CD4-positive, CD25-positive, alpha-beta regulatory T cell (primary cell): ENCODE results near the gene EDC4. TPM values are rescaled to one million over a fixed set of nuclear protein-coding genes. Genes with fewer than 3 reads are reported as not detected.
A peak's percentile ranks its signal among the peaks of the same experiment; 100 is the strongest.

Experiments used
- ATAC-seq, 2 donors: fragments of 150-1000 bp; cut with Tn5 transposase; one replicate each; pipeline ENCODE4 v1.10.0; 2021; ENCODE audit warnings: low read depth in 2 of 2, moderate number of reproducible peaks in 2 of 2, moderate library complexity in 1 of 2
- DNase-seq, 3 donors: peaks; one replicate each; pipeline versions ENCODE4 v3.0.0 to v3.0.0-alpha.2; 2012 to 2022; ENCODE audit warnings: mixed read lengths in 1 of 3
- H3K27ac ChIP-seq: one replicate; pipeline ENCODE4 v1.7.0; 2013; ENCODE audit warnings: mild to moderate bottlenecking, low read length; ENCODE audit not compliant: insufficient read depth, poor library complexity, severe bottlenecking
- H3K27me3 ChIP-seq: one replicate; pipeline ENCODE4 v1.7.0; 2013; ENCODE audit warnings: low read length; ENCODE audit not compliant: control insufficient read depth, insufficient read depth
- H3K36me3 ChIP-seq: one replicate; pipeline ENCODE4 v1.7.0; 2013; ENCODE audit warnings: mild to moderate bottlenecking, low read length, moderate library complexity; ENCODE audit not compliant: control insufficient read depth, insufficient read depth
- H3K4me1 ChIP-seq: 2 replicates; pipeline ENCODE4 v1.7.0; 2013; ENCODE audit warnings: mild to moderate bottlenecking, low read length; ENCODE audit not compliant: insufficient read depth, control insufficient read depth, poor library complexity, severe bottlenecking
- H3K4me3 ChIP-seq: one replicate; pipeline ENCODE4 v1.7.0; 2013; ENCODE audit warnings: low read depth, mild to moderate bottlenecking, low read length, moderate library complexity
- H3K9me3 ChIP-seq, 2 experiments: 1 replicate in 1 of 2; 2 replicates in 1 of 2; pipeline ENCODE4 v1.7.0; 2013; ENCODE audit warnings: low read length in 2 of 2, mild to moderate bottlenecking in 1 of 2, moderate library complexity in 1 of 2; ENCODE audit not compliant: control insufficient read depth in 2 of 2
- H3K27ac Mint-ChIP-seq, 3 donors: one replicate each; pipeline ENCODE4 v1.8.0; 2020 to 2022; ENCODE audit warnings: mild to moderate bottlenecking in 3 of 3, mixed read lengths in 3 of 3, moderate library complexity in 2 of 3
- H3K27me3 Mint-ChIP-seq: one replicate; pipeline ENCODE4 v1.8.0; 2022; ENCODE audit warnings: mild to moderate bottlenecking, mixed read lengths
- H3K36me3 Mint-ChIP-seq: one replicate; pipeline ENCODE4 v1.8.0; 2020; ENCODE audit warnings: mixed read lengths
- H3K4me1 Mint-ChIP-seq, 4 donors: one replicate each; pipeline ENCODE4 v1.8.0; 2020 to 2022; ENCODE audit warnings: mixed read lengths in 4 of 4, mild to moderate bottlenecking in 1 of 4
- H3K4me3 Mint-ChIP-seq, 4 donors: one replicate each; pipeline ENCODE4 v1.8.0; 2020 to 2022; ENCODE audit warnings: mild to moderate bottlenecking in 4 of 4, mixed read lengths in 4 of 4, moderate library complexity in 3 of 4
- H3K9me3 Mint-ChIP-seq, 7 donors: one replicate each; pipeline ENCODE4 v1.8.0; 2020 to 2022; ENCODE audit warnings: mixed read lengths in 7 of 7, mild to moderate bottlenecking in 3 of 7, moderate library complexity in 2 of 7
- polyA plus RNA-seq, 4 donors: library from polyadenylated mRNA; unstranded; fragments of 300-500 nt; fragmentation: Illumina TruSeq; gene quantifications; one replicate each; pipeline ENCODE4 v1.2.3, GENCODE V29; 2021
- total RNA-seq: library from RNA; stranded (reverse); gene quantifications from one replicate; pipeline ENCODE4 v1.2.3, GENCODE V29; 2022

The EDC4 gene
- total and polyA plus RNA-seq, 5 donors from 2014 or later, result 24.7 to 103 (median 37.9) TPM

DNA sequence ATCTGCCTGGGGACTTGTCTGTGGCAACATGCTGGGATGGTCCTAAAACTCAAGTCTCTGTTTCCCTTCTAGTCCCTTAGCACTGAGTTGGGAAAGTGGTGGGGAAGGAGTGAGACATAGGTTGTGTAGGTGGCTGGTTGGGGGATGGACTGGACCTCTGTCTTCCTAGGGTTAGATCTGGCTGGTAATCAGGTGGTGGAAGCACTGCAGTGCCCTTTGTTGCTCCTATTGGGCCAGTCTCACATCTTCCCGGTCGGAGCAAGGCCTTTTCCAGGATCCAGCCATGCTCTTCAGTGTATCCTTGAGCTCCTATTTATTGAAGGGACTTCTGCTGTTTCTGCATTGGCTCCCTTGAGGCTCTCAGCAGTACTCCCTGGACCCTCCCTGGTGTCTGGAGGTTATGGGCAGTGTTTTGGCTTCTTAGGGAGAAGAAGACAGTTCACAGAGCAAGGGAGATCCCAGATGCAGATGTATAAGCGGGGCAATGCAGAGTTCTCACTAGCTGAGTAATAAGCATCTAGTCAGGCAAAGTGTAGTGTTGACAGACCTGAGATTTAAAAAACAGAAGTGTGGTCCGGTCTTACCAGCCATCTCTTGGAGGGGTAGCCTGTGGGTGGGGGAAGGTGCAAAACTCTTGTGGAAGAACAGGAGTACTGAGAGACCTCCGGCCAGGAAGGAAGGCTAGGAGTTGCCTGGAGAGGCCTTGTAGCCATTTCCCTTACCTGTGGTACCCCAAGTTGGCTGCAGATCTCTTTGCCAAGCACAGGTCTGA lies 27.4 kb upstream of the EDC4 start:
- Mint-ChIP-seq H3K9me3 (no peaks in the 10 kb centered on the region), H3K36me3 (no peaks in the 10 kb centered on the region), H3K4me3 (peak overlapping the region; percentile 88 to 95 (median 90)), H3K27ac (peak overlapping the region; percentile 91 to 93 (median 93)), H3K27me3 (no peaks in the 10 kb centered on the region), H3K4me1 (peaks cover 16 to 65% (median 35%) of the 10 kb centered on the region in 4 donors)
- peak overlapping the region; percentile 97 for H3K27ac ChIP-seq
- H3K9me3 ChIP-seq, result no peaks in the 10 kb centered on the region
- ATAC-seq (no peak), DNase-seq (peak in 1 of 3 donors; percentile 23)
- no peaks in the 10 kb centered on the region for H3K36me3 ChIP-seq
- H3K4me3 ChIP-seq, result peak overlapping the region; percentile 80
- no peaks in the 10 kb centered on the region for H3K27me3 ChIP-seq
- peaks cover 55% of the 10 kb centered on the region for H3K4me1 ChIP-seq

DNA sequence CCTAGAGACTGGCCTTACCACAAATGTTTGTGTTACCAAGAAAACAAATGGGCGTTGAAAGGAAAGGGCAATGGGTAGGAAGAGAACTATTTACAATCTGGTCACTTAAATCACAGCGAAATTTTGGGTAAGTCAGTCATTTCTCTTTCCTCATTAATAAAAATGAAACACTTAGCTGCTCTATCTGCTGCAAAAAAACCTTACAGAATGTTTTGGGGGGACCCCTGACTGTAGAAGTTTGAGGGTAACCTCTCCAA lies 26.9 kb upstream of the EDC4 start:
- Mint-ChIP-seq H3K9me3 (no peaks in the 10 kb centered on the region), H3K4me1 (peaks cover 16 to 66% (median 35%) of the 10 kb centered on the region in 4 donors), H3K27me3 (no peaks in the 10 kb centered on the region), H3K36me3 (no peaks in the 10 kb centered on the region), H3K27ac (peak overlapping the region; percentile 91 to 93 (median 93)), H3K4me3 (peak overlapping the region; percentile 88 to 95 (median 90))
- peak overlapping the region; percentile 80 for H3K4me3 ChIP-seq
- H3K4me1 ChIP-seq, result peaks cover 55% of the 10 kb centered on the region
- H3K36me3 ChIP-seq, result no peaks in the 10 kb centered on the region
- peak overlapping the region; percentile 97 for H3K27ac ChIP-seq
- ATAC-seq (no peak), DNase-seq (no peak)
- no peaks in the 10 kb centered on the region for H3K27me3 ChIP-seq
- no peaks in the 10 kb centered on the region for H3K9me3 ChIP-seq

DNA sequence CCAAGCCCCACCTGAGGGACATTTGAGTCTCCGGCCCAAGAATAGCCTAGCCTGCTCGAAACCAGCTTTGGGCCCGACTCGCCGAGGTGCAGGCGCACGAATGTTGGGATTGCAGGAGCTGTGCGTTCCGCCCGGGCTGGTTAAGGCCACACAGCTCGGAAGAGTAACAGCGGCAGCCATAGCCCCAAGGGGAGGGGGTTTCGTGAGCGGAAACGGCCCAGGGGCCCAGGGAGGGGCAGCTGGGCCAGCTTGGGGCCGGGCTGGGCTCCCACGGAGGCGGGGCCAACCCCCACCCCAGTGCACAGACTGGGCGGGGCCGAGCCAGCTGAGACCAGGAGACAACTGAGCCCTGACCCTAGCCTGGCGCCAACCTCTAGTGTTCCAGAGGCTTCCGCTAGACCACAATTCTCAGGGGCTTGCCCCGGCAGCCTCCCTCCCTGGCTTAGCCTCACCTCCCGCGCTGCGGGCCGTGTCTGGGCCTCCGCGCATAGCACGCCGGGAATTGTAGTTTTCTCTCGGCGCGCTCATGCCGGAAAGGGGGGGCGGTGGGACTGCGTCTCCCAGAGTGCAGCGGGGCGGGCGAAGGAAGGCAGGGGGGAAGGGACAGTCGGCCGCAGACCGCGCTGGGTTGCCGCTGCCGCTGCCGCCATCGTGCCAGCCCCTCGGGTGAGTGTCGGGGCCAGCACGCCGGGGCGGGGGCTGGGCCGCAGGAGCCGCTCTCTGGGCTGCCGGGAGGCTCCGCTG lies 26.4 kb upstream of the EDC4 start, which contains the start of gene NUTF2:
NUTF2 (plus strand) TSS at position 614 of the 744 bp plus-strand sequence. CDS start 18,198 bp downstream, outside the sequence.
- no peaks in the 10 kb centered on the region for H3K9me3 ChIP-seq
- Mint-ChIP-seq H3K27ac (peak within 1 kb of the TSS; percentile 91 to 93 (median 93)), H3K4me1 (peaks cover 15 to 65% (median 34%) of the 10 kb centered on the region in 4 donors), H3K4me3 (peak within 1 kb of the TSS; percentile 88 to 95 (median 90)), H3K36me3 (no peaks in the 10 kb centered on the region), H3K9me3 (no peaks in the 10 kb centered on the region), H3K27me3 (no peaks in the 10 kb centered on the region)
- H3K27ac ChIP-seq, result peak within 1 kb of the TSS; percentile 97
- no peaks in the 10 kb centered on the region for H3K36me3 ChIP-seq
- no peaks in the 10 kb centered on the region for H3K27me3 ChIP-seq
- peak; percentile 92 to 97 (median 96) for DNase-seq
- peaks cover 52% of the 10 kb centered on the region for H3K4me1 ChIP-seq
- peak; percentile 68 to 71 for ATAC-seq
- H3K4me3 ChIP-seq, result peak within 1 kb of the TSS; percentile 80

- no peaks in the 10 kb centered on the region for H3K36me3 ChIP-seq
- Mint-ChIP-seq H3K27ac (peak within 1 kb of the TSS; percentile 82 to 93 (median 92)), H3K4me1 (peaks cover 13 to 59% (median 32%) of the 10 kb centered on the region in 4 donors), H3K36me3 (no peaks in the 10 kb centered on the region), H3K27me3 (no peaks in the 10 kb centered on the region), H3K4me3 (peak within 1 kb of the TSS; percentile 88 to 95 (median 90)), H3K9me3 (no peaks in the 10 kb centered on the region)
- ATAC-seq (peak; percentile 37 to 43), DNase-seq (peak in 1 of 3 donors; percentile 72)
- H3K27me3 ChIP-seq, result no peaks in the 10 kb centered on the region
- peak within 1 kb of the TSS; percentile 80 for H3K4me3 ChIP-seq
- peaks cover 50% of the 10 kb centered on the region for H3K4me1 ChIP-seq
- H3K27ac ChIP-seq, result peak within 1 kb of the TSS; percentile 97
- H3K9me3 ChIP-seq, result no peaks in the 10 kb centered on the region
Measured at GRCh38 chr16:67847064-67847861, 25.6 kb upstream of the EDC4 start, which contains the start of gene CENPT. TSS of gene CENPT (minus strand) at chr16:67847693. CDS start at chr16:67833859, 13,834 bp downstream.

DNA sequence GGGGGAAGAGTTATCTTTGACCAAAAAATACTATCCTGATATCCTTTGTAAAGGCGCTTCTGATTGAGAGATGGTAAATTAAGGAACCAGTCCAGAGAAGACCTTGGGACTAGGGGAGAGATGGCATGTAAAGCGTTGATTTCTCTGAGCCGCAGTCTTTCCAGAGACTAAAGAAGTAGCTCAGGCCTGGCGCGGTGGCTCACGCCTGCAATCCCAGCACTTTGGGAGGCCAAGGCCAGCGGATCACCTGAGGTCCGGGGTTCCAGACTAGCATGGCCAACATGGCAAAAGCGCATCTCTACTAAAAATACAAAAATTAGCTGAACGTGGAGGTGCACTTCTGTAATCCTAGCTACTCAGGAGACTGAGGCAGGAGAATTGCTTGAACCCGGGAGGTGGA lies 24.7 kb upstream of the EDC4 start:
- H3K4me3 ChIP-seq, result peak overlapping the region; percentile 33

GRCh38 chr16:67853670-67854069 lies 19.2 kb upstream of the EDC4 start:
- Histone ChIP-seq H3K27me3 (no peaks in the 10 kb centered on the region), H3K9me3 (no peaks in the 10 kb centered on the region), H3K4me1 (no peaks in the 10 kb centered on the region), H3K27ac (no peak overlapping the region), H3K4me3 (no peak overlapping the region), H3K36me3 (no peaks in the 10 kb centered on the region)
- H3K4me3 Mint-ChIP-seq, result no peak overlapping the region
- H3K27ac Mint-ChIP-seq, result no peak overlapping the region
- H3K27me3 Mint-ChIP-seq, result no peaks in the 10 kb centered on the region
- no peaks in the 10 kb centered on the region for H3K9me3 Mint-ChIP-seq
- ATAC-seq, result no peak
- no peak for DNase-seq
- peaks cover 4% of the 10 kb centered on the region for H3K36me3 Mint-ChIP-seq
- peaks cover 4 to 49% (median 19%) of the 10 kb centered on the region in 4 donors for H3K4me1 Mint-ChIP-seq

More for the DNA sequence above, 24.7 kb upstream of the EDC4 start:
- Mint-ChIP-seq H3K4me1 (peaks cover 13 to 55% (median 28%) of the 10 kb centered on the region in 4 donors), H3K36me3 (no peaks in the 10 kb centered on the region), H3K27ac (peak overlapping the region in 2 of 3 donors; percentile 5 to 78), H3K27me3 (no peaks in the 10 kb centered on the region), H3K9me3 (no peaks in the 10 kb centered on the region), H3K4me3 (peak overlapping the region; percentile 86 to 94 (median 90))
- DNase-seq, result no peak
- H3K27ac ChIP-seq, result no peak overlapping the region
- no peaks in the 10 kb centered on the region for H3K27me3 ChIP-seq
- no peak for ATAC-seq
- no peaks in the 10 kb centered on the region for H3K36me3 ChIP-seq
- peaks cover 48% of the 10 kb centered on the region for H3K4me1 ChIP-seq
- H3K9me3 ChIP-seq, result no peaks in the 10 kb centered on the region

DNA sequence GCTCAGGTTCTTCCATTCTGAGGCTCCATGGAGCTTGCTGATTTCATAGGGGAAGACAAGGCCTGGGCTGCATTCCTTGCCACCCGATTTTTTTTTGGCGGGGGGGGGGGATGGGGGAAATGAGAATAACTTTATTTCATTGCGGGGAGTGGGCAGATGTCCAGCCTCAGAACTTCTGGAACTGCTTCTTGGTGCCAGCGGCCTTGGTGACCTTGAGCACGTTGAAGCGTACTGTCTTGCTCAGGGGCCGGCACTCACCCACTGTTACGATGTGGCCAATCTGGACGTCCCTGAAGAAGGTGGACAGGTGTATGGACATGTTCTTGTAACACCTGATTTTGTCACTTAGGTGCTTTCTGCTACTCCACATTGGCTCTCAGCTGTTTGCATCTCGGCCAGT lies 17.1 kb upstream of the EDC4 start:
- Mint-ChIP-seq H3K4me1 (peaks cover 4 to 36% (median 17%) of the 10 kb centered on the region in 4 donors), H3K4me3 (no peak overlapping the region), H3K36me3 (peaks cover 7% of the 10 kb centered on the region), H3K9me3 (no peaks in the 10 kb centered on the region), H3K27me3 (no peaks in the 10 kb centered on the region), H3K27ac (no peak overlapping the region)
- Histone ChIP-seq H3K9me3 (no peaks in the 10 kb centered on the region), H3K27ac (no peak overlapping the region), H3K27me3 (no peaks in the 10 kb centered on the region), H3K4me3 (no peak overlapping the region), H3K36me3 (no peaks in the 10 kb centered on the region), H3K4me1 (no peaks in the 10 kb centered on the region)
- DNase-seq, result no peak
- ATAC-seq, result no peak
